HepG2 (cell line): ENCODE measurements around the gene CSNK1D. TPM values are rescaled to one million over a fixed set of nuclear protein-coding genes. Genes with fewer than 3 reads are reported as not detected.

Experiments used
- ATAC-seq: fragments of 200-7000 bp; cut with Tn5 transposase; 3 replicates; pipeline ENCODE4 v1.9.1; 2020; ENCODE audit warnings: mild to moderate bottlenecking, moderate library complexity
- BruUV-seq: library from RNA; stranded (reverse); fragments of 400-500 nt; replicated peaks from 2 replicates; lab custom pipeline; 2021; lab: Mats Ljungman, UMichigan
- CTCF ChIA-PET: fragments of 300-600 bp; formaldehyde crosslinking; extraction: SDS; loops from one replicate; lab custom pipeline; 2021; ENCODE audit warnings: low total read pairs, inconsistent platforms, low intra/inter-chr PET ratio; lab: Yijun Ruan, JAX
- POLR2A ChIA-PET: fragments of 350-600 bp; sonication (Branson Sonifier 250); formaldehyde crosslinking; loops from one replicate; lab custom pipeline; 2020; ENCODE audit warnings: antibody characterized with exemption, inconsistent platforms; lab: Yijun Ruan, JAX
- DNase-seq: peaks from one replicate; pipeline ENCODE4 v3.0.0-alpha.2; 2015; ENCODE audit warnings: low spot score
- FAIRE-seq: peaks from 3 replicates; lab custom pipeline; 2011; peaks lifted over from hg19 to GRCh38; lab: Jason Lieb, UNC
- H2AFZ ChIP-seq: one replicate; pipeline ENCODE4 v1.6.1; 2011; ENCODE audit warnings: low read length, inconsistent platforms
- H3K27ac ChIP-seq: fragments of 300-600 bp; 3 replicates; pipeline ENCODE4 v1.8.0; 2011; ENCODE audit warnings: mixed run types, mild to moderate bottlenecking, mixed read lengths, low read length, inconsistent platforms; ENCODE audit not compliant: insufficient read depth; ENCODE audit errors: extremely low read length
- H3K27me3 ChIP-seq, 2 experiments: fragments of 200-600 bp in 1 of 2; 2 replicates in 1 of 2; 3 replicates in 1 of 2; pipeline versions ENCODE4 v1.6.0 to v1.8.0; 2011; ENCODE audit warnings: low read length in 2 of 2, mild to moderate bottlenecking in 2 of 2, moderate library complexity in 2 of 2, inconsistent platforms in 1 of 2; ENCODE audit not compliant: insufficient read depth in 2 of 2, control insufficient read depth in 1 of 2
- H3K36me3 ChIP-seq, 2 experiments: fragments of 200-600 bp in 1 of 2; replicated peaks in 1 of 2; 2 replicates in 1 of 2; 3 replicates in 1 of 2; pipeline versions ENCODE4 v1.5.1 to v1.8.0; 2011; ENCODE audit warnings: low read length in 2 of 2, inconsistent platforms in 1 of 2; ENCODE audit not compliant: insufficient read depth in 2 of 2, control insufficient read depth in 1 of 2
- H3K4me1 ChIP-seq: 2 replicates; pipeline ENCODE4 v1.5.1; 2012; ENCODE audit warnings: low read length, inconsistent platforms; ENCODE audit not compliant: insufficient read depth
- H3K4me2 ChIP-seq: 2 replicates; pipeline ENCODE4 v1.6.0; 2011; ENCODE audit warnings: low read depth, low read length, inconsistent platforms
- H3K4me3 ChIP-seq, 3 experiments: fragments of 200-600 bp in 1 of 3; sonication (generic), shearing (Covaris generic) in 1 of 3; replicated peaks in 1 of 3; 2 replicates each; pipeline ENCODE4 v1.5.1; 2011 to 2016; ENCODE audit warnings: low read length in 3 of 3, inconsistent platforms in 2 of 3, low read depth in 2 of 3, mild to moderate bottlenecking in 2 of 3, control low read depth in 1 of 3, mixed read lengths in 1 of 3; ENCODE audit not compliant: insufficient read depth in 1 of 3
- H3K79me2 ChIP-seq: one replicate; pipeline ENCODE4 v1.6.1; 2011; ENCODE audit warnings: low read length, inconsistent platforms; ENCODE audit not compliant: insufficient read depth
- H3K9ac ChIP-seq: 2 replicates; pipeline ENCODE4 v1.6.0; 2011; ENCODE audit warnings: mild to moderate bottlenecking, low read depth, low read length, inconsistent platforms; ENCODE audit not compliant: insufficient read depth
- H3K9me3 ChIP-seq: 2 replicates; pipeline ENCODE4 v1.5.1; 2012; ENCODE audit warnings: mild to moderate bottlenecking, low read length
- H4K20me1 ChIP-seq: 2 replicates; pipeline ENCODE4 v1.6.0; 2011; ENCODE audit warnings: inconsistent platforms, mild to moderate bottlenecking, low read length, moderate library complexity; ENCODE audit not compliant: insufficient read depth
- CAMTA2 ChIP-seq: sonication (generic); formaldehyde crosslinking; IDR thresholded peaks from 2 replicates; pipeline ENCODE4 v1.4.0; 2020; ENCODE audit warnings: mild to moderate bottlenecking, missing genetic modification reagents, borderline replicate concordance
- FOXJ3 ChIP-seq: sonication (generic); formaldehyde crosslinking; IDR thresholded peaks from 2 replicates; pipeline ENCODE4 v1.4.0; 2020; ENCODE audit warnings: missing genetic modification reagents, mild to moderate bottlenecking, borderline replicate concordance
- GABPA ChIP-seq, 2 experiments: IDR thresholded peaks; 2 replicates each; pipeline ENCODE4 v1.6.1; 2011 to 2016; ENCODE audit warnings: low read depth in 2 of 2, low read length in 1 of 2, missing biosample characterization in 1 of 2, missing genetic modification characterization in 1 of 2
- PCBP2 ChIP-seq: fragments of 200-400 bp; formaldehyde crosslinking; optimal IDR thresholded peaks from 2 replicates; pipeline ENCODE3; 2018; ENCODE audit warnings: low read length, low read depth; ENCODE audit not compliant: poor library complexity, severe bottlenecking
- SNAPC4 ChIP-seq: sonication (generic); formaldehyde crosslinking; IDR thresholded peaks from 2 replicates; pipeline ENCODE4 v1.4.0; 2020; ENCODE audit warnings: mild to moderate bottlenecking, missing genetic modification reagents
- SOX6 ChIP-seq, 2 experiments: fragments of 450-650 bp in 1 of 2; sonication (generic) in 1 of 2; formaldehyde crosslinking in 1 of 2; IDR thresholded peaks; 2 replicates each; pipeline versions ENCODE4 v1.4.0 to v1.6.1; 2017 to 2020; ENCODE audit warnings: antibody characterized with exemption in 1 of 2, mild to moderate bottlenecking in 1 of 2, missing genetic modification reagents in 1 of 2
- SP140L ChIP-seq: sonication (generic); formaldehyde crosslinking; IDR thresholded peaks from 2 replicates; pipeline ENCODE4 v1.4.0; 2020; ENCODE audit warnings: missing genetic modification reagents, borderline replicate concordance
- SRY ChIP-seq: sonication (generic); formaldehyde crosslinking; IDR thresholded peaks from 2 replicates; pipeline ENCODE4 v1.8.0; 2022; ENCODE audit warnings: mild to moderate bottlenecking, missing genetic modification reagents
- TBL1XR1 ChIP-seq: fragments of 150-350 bp; IDR thresholded peaks from 2 replicates; pipeline ENCODE4 v1.6.1; 2014; ENCODE audit warnings: borderline replicate concordance, low read length; ENCODE audit not compliant: partially characterized antibody
- TOE1 ChIP-seq: sonication (generic); formaldehyde crosslinking; IDR thresholded peaks from 2 replicates; pipeline ENCODE4 v1.4.0; 2020; ENCODE audit warnings: mild to moderate bottlenecking, missing genetic modification reagents
- XRCC5 ChIP-seq: fragments of 200-400 bp; formaldehyde crosslinking; optimal IDR thresholded peaks from 2 replicates; pipeline ENCODE3; 2017; ENCODE audit warnings: mild to moderate bottlenecking, low read length
- ZSCAN12 ChIP-seq: sonication (generic); formaldehyde crosslinking; IDR thresholded peaks from 2 replicates; pipeline ENCODE4 v1.9.0; 2021; ENCODE audit warnings: mild to moderate bottlenecking, missing genetic modification reagents
- WGBS: methylation state at CpG from one replicate; pipeline ENCODE4 v1.1.6; 2017; ENCODE audit warnings: low lambda C conversion rate; 5-methylcytosine and 5-hydroxymethylcytosine counted together
- in situ Hi-C: cut with HindIII; loops from 2 replicates; pipeline ENCODE4 v1.10.0; 2017; ENCODE audit warnings: low pct_unique_long_range_greater_than_20kb; ENCODE audit not compliant: extremely low pct_ligation_motif_present
- intact Hi-C: fragments of 100-400 bp; cut with micrococcal nuclease; formaldehyde crosslinking; loops from one replicate; pipeline ENCODE4 v1.10.0; 2022; ENCODE audit not compliant: unreplicated experiment
- polyA plus RNA-seq, 8 experiments: library from polyadenylated mRNA; depleted of rRNA in 3 of 8; stranded (reverse) in 7 of 8; unstranded in 1 of 8; fragments of >200 nt; fragmentation: Illumina TruSeq in 4 of 8; extraction: Trizol in 4 of 8; gene quantifications; 2 replicates each; pipeline versions ENCODE4 v1.2.1 to v1.2.3, GENCODE V29; 2011 to 2016; ENCODE audit warnings: low read depth in 4 of 8, missing spikeins in 1 of 8, mixed read lengths in 1 of 8; ENCODE audit not compliant: insufficient read depth in 1 of 8
- total RNA-seq, 5 experiments: library from RNA; depleted of rRNA; stranded (reverse); fragments of >200 nt; fragmentation: Illumina TruSeq; extraction: Trizol; gene quantifications; 2 replicates each; pipeline ENCODE4 v1.2.3, GENCODE V29; 2016; ENCODE audit warnings: low read depth in 1 of 5
- TF ChIP-seq, protein P1 (sequence below): sonication (generic); formaldehyde crosslinking; IDR thresholded peaks from 2 replicates; pipeline ENCODE4 v1.5.0; 2020; ENCODE audit warnings: mild to moderate bottlenecking, missing genetic modification reagents, borderline replicate concordance
- TF ChIP-seq, protein P2 (sequence below): IDR thresholded peaks from 2 replicates; pipeline ENCODE4 v1.6.1; 2012; ENCODE audit warnings: low read length, improper control_type of control experiment

The CSNK1D gene
- total and polyA plus RNA-seq, 2 of the 13 experiments (the other 11 are each of a cell fraction or from before 2014, with no cell fraction given): 31.5 to 128 TPM

GRCh38 chr17:82311971-82312370 is 38.5 kb upstream of the CSNK1D start:
- Histone ChIP-seq H3K79me2 (peaks cover 3% of the 10 kb centered on the region), H3K27ac (no peak overlapping the region), H3K36me3 (no peaks in the 10 kb centered on the region), H3K4me3 (no peak overlapping the region), H3K27me3 (no peaks in the 10 kb centered on the region; a peak in 1 of 5 replicates), H3K4me1 (peaks cover 38% of the 10 kb centered on the region), H2AFZ (no peak overlapping the region), H3K9me3 (no peaks in the 10 kb centered on the region), H3K4me2 (no peak overlapping the region), H3K9ac (no peak overlapping the region), H4K20me1 (no peaks in the 10 kb centered on the region)
- intact Hi-C loops (no loop called here), in situ Hi-C loops (no loop called here)
- DNase-seq (no peak), FAIRE-seq (no peak), ATAC-seq (no peak)
- BruUV-seq: no TSS peak
- CTCF ChIA-PET: no interaction called here
- POLR2A ChIA-PET: no interaction called here
- WGBS: 94% methylated on average over 13 of the region's 13 CpGs
- TF ChIP-seq TBL1XR1: no peak
- no peak for TF ChIP-seq SRY
- TF ChIP-seq, protein P1, sequence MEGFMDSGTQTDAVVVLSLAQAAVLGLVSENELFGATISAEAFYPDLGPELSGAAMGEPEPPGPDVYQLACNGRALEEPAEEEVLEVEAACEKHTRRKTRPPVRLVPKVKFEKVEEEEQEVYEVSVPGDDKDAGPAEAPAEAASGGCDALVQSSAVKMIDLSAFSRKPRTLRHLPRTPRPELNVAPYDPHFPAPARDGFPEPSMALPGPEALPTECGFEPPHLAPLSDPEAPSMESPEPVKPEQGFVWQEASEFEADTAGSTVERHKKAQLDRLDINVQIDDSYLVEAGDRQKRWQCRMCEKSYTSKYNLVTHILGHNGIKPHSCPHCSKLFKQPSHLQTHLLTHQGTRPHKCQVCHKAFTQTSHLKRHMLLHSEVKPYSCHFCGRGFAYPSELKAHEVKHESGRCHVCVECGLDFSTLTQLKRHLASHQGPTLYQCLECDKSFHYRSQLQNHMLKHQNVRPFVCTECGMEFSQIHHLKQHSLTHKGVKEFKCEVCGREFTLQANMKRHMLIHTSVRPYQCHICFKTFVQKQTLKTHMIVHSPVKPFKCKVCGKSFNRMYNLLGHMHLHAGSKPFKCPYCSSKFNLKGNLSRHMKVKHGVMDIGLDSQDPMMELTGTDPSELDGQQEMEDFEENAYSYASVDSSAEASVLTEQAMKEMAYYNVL (CRISPR knock-in tag): no peak
- no peak for TF ChIP-seq XRCC5
- no peak for TF ChIP-seq GABPA (IDR thresholded peaks at IDR 0.05; ENCODE audit: low read depth, low read length)
- TF ChIP-seq GABPA (CRISPR knock-in tag; IDR thresholded peaks at IDR 0.05; ENCODE audit: low read depth): no peak
- TF ChIP-seq PCBP2: no peak
- TF ChIP-seq FOXJ3 (CRISPR knock-in tag): no peak
- TF ChIP-seq SNAPC4: no peak
- TF ChIP-seq SP140L (CRISPR knock-in tag): no peak
- TF ChIP-seq, protein P2, sequence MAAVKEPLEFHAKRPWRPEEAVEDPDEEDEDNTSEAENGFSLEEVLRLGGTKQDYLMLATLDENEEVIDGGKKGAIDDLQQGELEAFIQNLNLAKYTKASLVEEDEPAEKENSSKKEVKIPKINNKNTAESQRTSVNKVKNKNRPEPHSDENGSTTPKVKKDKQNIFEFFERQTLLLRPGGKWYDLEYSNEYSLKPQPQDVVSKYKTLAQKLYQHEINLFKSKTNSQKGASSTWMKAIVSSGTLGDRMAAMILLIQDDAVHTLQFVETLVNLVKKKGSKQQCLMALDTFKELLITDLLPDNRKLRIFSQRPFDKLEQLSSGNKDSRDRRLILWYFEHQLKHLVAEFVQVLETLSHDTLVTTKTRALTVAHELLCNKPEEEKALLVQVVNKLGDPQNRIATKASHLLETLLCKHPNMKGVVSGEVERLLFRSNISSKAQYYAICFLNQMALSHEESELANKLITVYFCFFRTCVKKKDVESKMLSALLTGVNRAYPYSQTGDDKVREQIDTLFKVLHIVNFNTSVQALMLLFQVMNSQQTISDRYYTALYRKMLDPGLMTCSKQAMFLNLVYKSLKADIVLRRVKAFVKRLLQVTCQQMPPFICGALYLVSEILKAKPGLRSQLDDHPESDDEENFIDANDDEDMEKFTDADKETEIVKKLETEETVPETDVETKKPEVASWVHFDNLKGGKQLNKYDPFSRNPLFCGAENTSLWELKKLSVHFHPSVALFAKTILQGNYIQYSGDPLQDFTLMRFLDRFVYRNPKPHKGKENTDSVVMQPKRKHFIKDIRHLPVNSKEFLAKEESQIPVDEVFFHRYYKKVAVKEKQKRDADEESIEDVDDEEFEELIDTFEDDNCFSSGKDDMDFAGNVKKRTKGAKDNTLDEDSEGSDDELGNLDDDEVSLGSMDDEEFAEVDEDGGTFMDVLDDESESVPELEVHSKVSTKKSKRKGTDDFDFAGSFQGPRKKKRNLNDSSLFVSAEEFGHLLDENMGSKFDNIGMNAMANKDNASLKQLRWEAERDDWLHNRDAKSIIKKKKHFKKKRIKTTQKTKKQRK: no peak
- no peak for TF ChIP-seq CAMTA2 (CRISPR knock-in tag)
- TF ChIP-seq TOE1 (CRISPR knock-in tag): no peak
- no peak for TF ChIP-seq SOX6 (IDR thresholded peaks at IDR 0.05)
- TF ChIP-seq SOX6 (CRISPR knock-in tag; IDR thresholded peaks at IDR 0.05): no peak
- no peak for TF ChIP-seq ZSCAN12 (CRISPR knock-in tag)
